H1 (cell line): ENCODE data around the gene BAHD1. TPM values are rescaled to one million over a fixed set of nuclear protein-coding genes. Genes with fewer than 3 reads are reported as not detected.
A peak's percentile ranks its signal among the peaks of the same experiment; 100 is the strongest.

Experiments
- CTCF ChIA-PET: fragments of 300-600 bp; sonication (Branson Sonifier 250); formaldehyde crosslinking; loops from one replicate; lab custom pipeline; 2021; ENCODE audit not compliant: partially characterized antibody; lab: Charles Lee
- POLR2A ChIA-PET: fragments of 300-600 bp; sonication (Branson Sonifier 250); formaldehyde crosslinking; loops from one replicate; lab custom pipeline; 2021; ENCODE audit warnings: inconsistent platforms; ENCODE audit not compliant: partially characterized antibody; lab: Charles Lee
- DNase-seq, 2 experiments: peaks; one replicate each; pipeline versions ENCODE4 v3.0.0 to v3.0.0-alpha.2; 2010 to 2022; ENCODE audit warnings: low spot score in 2 of 2, low read depth in 1 of 2, mixed read lengths in 1 of 2
- FAIRE-seq: peaks from 2 replicates; lab custom pipeline; 2011; peaks lifted over from hg19 to GRCh38; lab: Jason Lieb, UNC
- H2AFZ ChIP-seq: 2 replicates; pipeline ENCODE4 v1.8.1; 2012; ENCODE audit warnings: low read length, inconsistent platforms
- H2AK5ac ChIP-seq: 2 replicates; pipeline ENCODE4 v1.6.1; 2013; ENCODE audit warnings: low read depth, low read length
- H2BK120ac ChIP-seq: replicated peaks from 2 replicates; pipeline ENCODE3; 2013; ENCODE audit warnings: low read depth, low read length, inconsistent platforms
- H2BK12ac ChIP-seq: 2 replicates; pipeline ENCODE4 v1.6.1; 2013; ENCODE audit warnings: low read depth, low read length
- H2BK15ac ChIP-seq: 2 replicates; pipeline ENCODE4 v1.6.1; 2013; ENCODE audit warnings: low read length
- H2BK20ac ChIP-seq: 2 replicates; pipeline ENCODE4 v1.6.1; 2013; ENCODE audit warnings: low read length
- H2BK5ac ChIP-seq: 2 replicates; pipeline ENCODE4 v1.6.1; 2013; ENCODE audit warnings: low read depth, low read length
- H3K14ac ChIP-seq: 2 replicates; pipeline ENCODE4 v1.6.1; 2013; ENCODE audit warnings: inconsistent platforms; ENCODE audit not compliant: insufficient read length
- H3K18ac ChIP-seq: 2 replicates; pipeline ENCODE4 v1.6.1; 2013; ENCODE audit warnings: low read length; ENCODE audit errors: extremely low read depth
- H3K23ac ChIP-seq: 2 replicates; pipeline ENCODE4 v1.6.1; 2013; ENCODE audit warnings: inconsistent platforms; ENCODE audit not compliant: insufficient read length
- H3K23me2 ChIP-seq: 2 replicates; pipeline ENCODE4 v1.6.1; 2013; ENCODE audit warnings: low read depth, low read length
- H3K27ac ChIP-seq: 2 replicates; pipeline ENCODE4 v1.6.1; 2011; ENCODE audit warnings: low read depth, low read length, inconsistent platforms
- H3K27me3 ChIP-seq, 4 experiments: replicated peaks in 1 of 4; 1 replicate in 1 of 4; 2 replicates in 3 of 4; pipeline versions ENCODE4 v1.6.1 to v1.8.1; 2011 to 2013; ENCODE audit warnings: low read length in 3 of 4, mild to moderate bottlenecking in 3 of 4, inconsistent platforms in 2 of 4, mixed read lengths in 2 of 4, moderate library complexity in 1 of 4; ENCODE audit not compliant: control insufficient read depth in 3 of 4, insufficient read depth in 3 of 4; ENCODE audit errors: extremely low read depth in 1 of 4
- H3K36me3 ChIP-seq, 4 experiments: 2 replicates each; pipeline versions ENCODE4 v1.6.1 to v1.8.1; 2011 to 2013; ENCODE audit warnings: mild to moderate bottlenecking in 4 of 4, low read length in 3 of 4, moderate library complexity in 2 of 4, control low read depth in 1 of 4, inconsistent platforms in 1 of 4; ENCODE audit not compliant: insufficient read depth in 4 of 4, control insufficient read depth in 2 of 4
- H3K4ac ChIP-seq: replicated peaks from 2 replicates; pipeline ENCODE3; 2013; ENCODE audit warnings: low read length, low read depth, mixed read lengths, inconsistent platforms; ENCODE audit not compliant: insufficient read length
- H3K4me1 ChIP-seq, 4 experiments: replicated peaks in 1 of 4; 1 replicate in 1 of 4; 2 replicates in 3 of 4; pipeline versions ENCODE4 v1.6.1 to v1.8.1; 2011 to 2013; ENCODE audit warnings: low read length in 3 of 4, inconsistent platforms in 2 of 4, mixed read lengths in 1 of 4; ENCODE audit not compliant: insufficient read depth in 4 of 4, control insufficient read depth in 3 of 4
- H3K4me2 ChIP-seq, 2 experiments: 2 replicates each; pipeline versions ENCODE4 v1.6.1 to v1.8.1; 2011 to 2013; ENCODE audit warnings: low read depth in 2 of 2, low read length in 2 of 2, control low read depth in 1 of 2, inconsistent platforms in 1 of 2, mild to moderate bottlenecking in 1 of 2; ENCODE audit not compliant: insufficient read depth in 1 of 2
- H3K4me3 ChIP-seq, 4 experiments: fragments of 200-600, 300-600 bp in 1 of 4; sonication (generic), shearing (Covaris generic), sonication (Bioruptor Twin) in 1 of 4; 2 replicates each; pipeline versions ENCODE4 v1.5.1 to v1.8.1; 2011 to 2016; ENCODE audit warnings: low read length in 4 of 4, low read depth in 3 of 4, control low read depth in 2 of 4, inconsistent platforms in 2 of 4, mild to moderate bottlenecking in 2 of 4, mixed read lengths in 1 of 4, moderate library complexity in 1 of 4; ENCODE audit not compliant: insufficient read depth in 2 of 4; ENCODE audit errors: extremely low read depth in 1 of 4
- H3K56ac ChIP-seq: replicated peaks from 2 replicates; pipeline ENCODE3; 2013; ENCODE audit warnings: low read depth, mild to moderate bottlenecking, mixed read lengths, low read length, inconsistent platforms; ENCODE audit not compliant: insufficient read length
- H3K79me1 ChIP-seq: 2 replicates; pipeline ENCODE4 v1.6.1; 2013; ENCODE audit warnings: low read depth, low read length, control low read depth
- H3K79me2 ChIP-seq, 2 experiments: 2 replicates each; pipeline versions ENCODE4 v1.6.1 to v1.8.1; 2012 to 2013; ENCODE audit warnings: low read length in 2 of 2, mild to moderate bottlenecking in 2 of 2, inconsistent platforms in 1 of 2; ENCODE audit not compliant: insufficient read depth in 2 of 2, control insufficient read depth in 1 of 2
- H3K9ac ChIP-seq, 4 experiments: replicated peaks in 1 of 4; 1 replicate in 1 of 4; 2 replicates in 3 of 4; pipeline versions ENCODE4 v1.6.1 to v1.8.1; 2011 to 2013; ENCODE audit warnings: low read depth in 3 of 4, low read length in 3 of 4, control low read depth in 2 of 4, mild to moderate bottlenecking in 2 of 4, moderate library complexity in 2 of 4, inconsistent platforms in 1 of 4; ENCODE audit errors: extremely low read depth in 1 of 4
- H3K9me3 ChIP-seq, 2 experiments: 2 replicates each; pipeline versions ENCODE4 v1.6.1 to v1.8.1; 2012 to 2013; ENCODE audit warnings: mild to moderate bottlenecking in 2 of 2, moderate library complexity in 2 of 2, control low read depth in 1 of 2, inconsistent platforms in 1 of 2, low read depth in 1 of 2, low read length in 1 of 2, mixed read lengths in 1 of 2; ENCODE audit not compliant: insufficient read depth in 2 of 2
- H4K20me1 ChIP-seq, 2 experiments: replicated peaks in 1 of 2; 2 replicates each; pipeline versions ENCODE3 to v1.8.1; 2011 to 2013; ENCODE audit warnings: inconsistent platforms in 2 of 2, low read length in 2 of 2, mild to moderate bottlenecking in 1 of 2; ENCODE audit not compliant: insufficient read depth in 2 of 2, control insufficient read depth in 1 of 2
- H4K5ac ChIP-seq: 2 replicates; pipeline ENCODE4 v1.6.1; 2013; ENCODE audit warnings: low read length, low read depth, mixed read lengths, inconsistent platforms; ENCODE audit not compliant: insufficient read length
- H4K8ac ChIP-seq: 2 replicates; pipeline ENCODE4 v1.8.0; 2013; ENCODE audit warnings: mild to moderate bottlenecking, moderate library complexity, low read length, inconsistent platforms; ENCODE audit not compliant: insufficient read depth; ENCODE audit errors: extremely low read depth
- H4K91ac ChIP-seq: replicated peaks from 2 replicates; pipeline ENCODE3; 2013; ENCODE audit warnings: low read length, mixed read lengths, inconsistent platforms; ENCODE audit not compliant: insufficient read length
- ATF3 ChIP-seq: IDR thresholded peaks from 2 replicates; pipeline ENCODE4 v1.6.1; 2011; ENCODE audit warnings: low read depth, mild to moderate bottlenecking, low read length; ENCODE audit not compliant: insufficient read depth
- BACH1 ChIP-seq: IDR thresholded peaks from 2 replicates; pipeline ENCODE4 v1.6.1; 2012; ENCODE audit warnings: low read length, improper control_type of control experiment
- FOSL1 ChIP-seq: IDR thresholded peaks from 2 replicates; pipeline ENCODE4 v1.6.1; 2011; ENCODE audit warnings: mild to moderate bottlenecking, low read depth, low read length, moderate library complexity; ENCODE audit not compliant: insufficient read depth
- KDM4A ChIP-seq: IDR thresholded peaks from one replicate; pipeline ENCODE4 v1.7.1; 2012; ENCODE audit warnings: low read depth, mild to moderate bottlenecking, moderate library complexity, low read length, inconsistent platforms; ENCODE audit not compliant: severe bottlenecking
- RBBP5 ChIP-seq: IDR thresholded peaks from 2 replicates; pipeline ENCODE4 v1.7.1; 2012; ENCODE audit warnings: low read depth, mild to moderate bottlenecking, inconsistent platforms, low read length, moderate library complexity, borderline replicate concordance
- RNF2 ChIP-seq: fragments of 200-900, 300-1000 bp; sonication (generic); IDR thresholded peaks from 2 replicates; pipeline ENCODE4 v1.7.1; 2016; ENCODE audit warnings: borderline replicate concordance, low read depth, mild to moderate bottlenecking, antibody characterized with exemption, low read length; ENCODE audit not compliant: poor library complexity, severe bottlenecking; ENCODE audit errors: missing control alignments
- SIRT6 ChIP-seq: IDR thresholded peaks from one replicate; pipeline ENCODE4 v1.7.1; 2012; ENCODE audit warnings: low read length, inconsistent platforms
- WGBS, 2 experiments: shearing (Covaris generic) in 1 of 2; methylation state at CpG; one replicate each; pipeline versions ENCODE4 v1.1.6 to v1.1.7; 2013 to 2015; ENCODE audit warnings: low lambda C conversion rate in 2 of 2, mixed read lengths in 2 of 2, inconsistent platforms in 1 of 2, low coverage in 1 of 2, missing lambda C conversion rate in 1 of 2; ENCODE audit not compliant: insufficient replicate concordance in 2 of 2, insufficient coverage in 1 of 2, insufficient read length in 1 of 2; ENCODE audit errors: extremely low coverage in 1 of 2, missing lambda C conversion rate in 1 of 2; 5-methylcytosine and 5-hydroxymethylcytosine counted together
- polyA plus RNA-seq, 7 experiments: library from polyadenylated mRNA; depleted of rRNA in 3 of 7; stranded (reverse) in 5 of 7; unstranded in 2 of 7; fragments of >200 nt in 5 of 7; fragments of 200-250 nt in 2 of 7; gene quantifications; 1 replicate in 5 of 7; 2 replicates in 1 of 7; 4 replicates in 1 of 7; pipeline versions ENCODE4 v1.2.1 to v1.2.3, GENCODE V29; 2011 to 2013; ENCODE audit warnings: missing spikeins in 2 of 7, mixed read lengths in 2 of 7
- total RNA-seq: library from RNA; stranded (reverse); fragmentation: NEBNext Ultra II Directional; extraction: Animal tissue kit (Norgen Biotek cat#: 25700); gene quantifications from 2 replicates; pipeline ENCODE4 v1.2.1, GENCODE V29; 2021

BAHD1 gene
- total and polyA plus RNA-seq, 2 of the 8 experiments (the other 6 are each of a cell fraction or from before 2014, with no cell fraction given), result 15.0 to 38.9 TPM

DNA sequence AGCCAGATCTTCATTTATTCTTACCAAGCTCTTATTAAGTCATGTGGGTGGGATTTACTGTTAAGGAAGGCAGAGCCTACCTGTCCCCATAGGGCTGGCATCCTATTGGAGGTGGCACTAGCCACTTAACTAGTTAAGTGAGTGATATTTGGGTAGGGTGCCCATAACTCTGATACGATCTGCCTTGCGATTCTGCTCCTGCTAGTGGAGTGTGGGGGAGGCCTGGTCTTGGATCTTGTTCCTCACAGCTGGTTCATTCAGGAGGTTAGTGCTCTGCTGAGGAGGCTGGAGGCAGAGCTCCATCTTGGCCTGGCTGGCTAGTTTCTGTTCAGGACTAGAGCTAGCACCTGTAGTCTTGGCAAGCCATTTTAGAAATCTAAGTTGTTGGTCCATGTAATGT lies 9.3 kb downstream of the BAHD1 start:
- no peak overlapping the region for H3K56ac ChIP-seq
- no peak overlapping the region for H3K18ac ChIP-seq
- no peaks in the 10 kb centered on the region for H3K9me3 ChIP-seq
- FAIRE-seq (no peak), DNase-seq (no peak)
- no peak overlapping the region for H4K91ac ChIP-seq
- peaks cover 21 to 99% of the 10 kb centered on the region in 2 experiments for H3K79me2 ChIP-seq
- no peak overlapping the region for H2BK12ac ChIP-seq
- H2BK15ac ChIP-seq, result no peak overlapping the region
- no peak overlapping the region for H2BK5ac ChIP-seq
- H3K79me1 ChIP-seq, result peaks cover 22% of the 10 kb centered on the region
- H3K36me3 ChIP-seq, result peaks cover 0 to 3% (median 0%) of the 10 kb centered on the region in 4 experiments; a peak in 1 of 8 replicates
- H4K5ac ChIP-seq, result no peak overlapping the region
- TF ChIP-seq BACH1 (no peak), ATF3 (no peak), RBBP5 (no peak), FOSL1 (no peak), SIRT6 (no peak), RNF2 (no peak), KDM4A (no peak)
- no peak overlapping the region for H2BK120ac ChIP-seq
- 0 out of 2 replicates have a peak overlapping the region, but pooled peaks have one; percentile 46 for H2AK5ac ChIP-seq
- peak overlapping the region in 1 of 2 experiments; percentile 20; a peak in 1 of 4 replicates for H3K4me2 ChIP-seq
- peaks cover 8 to 42% (median 25%) of the 10 kb centered on the region in 4 experiments for H3K4me1 ChIP-seq
- H4K8ac ChIP-seq, result no peak overlapping the region
- no peak overlapping the region for H3K23ac ChIP-seq
- no peak overlapping the region for H3K4ac ChIP-seq
- no peak overlapping the region for H3K14ac ChIP-seq
- peaks cover 46 to 51% of the 10 kb centered on the region in 2 experiments for H4K20me1 ChIP-seq
- no peaks in the 10 kb centered on the region for H3K23me2 ChIP-seq
- no peak overlapping the region for H3K4me3 ChIP-seq
- no peak overlapping the region for H3K27ac ChIP-seq
- no peaks in the 10 kb centered on the region for H3K27me3 ChIP-seq
- CTCF ChIA-PET, result interaction anchor here (1.0 to 5.0 kb wide), 7 partner anchors 15 to 142 kb away, joined by 3 to 26 read pairs (median 5); partner anchors contain the start of gene IVD
- H2AFZ ChIP-seq, result no peak overlapping the region
- H3K9ac ChIP-seq, result no peak overlapping the region
- POLR2A ChIA-PET, result interaction anchor here (0.9 to 6.2 kb wide), 7 partner anchors 10 to 320 kb away, joined by 3 to 36 read pairs (median 5); partner anchors contain the start of genes BAHD1, C15orf62 and CHST14
- no peak overlapping the region for H2BK20ac ChIP-seq
- WGBS, 2 experiments, result 98% methylated on average over 2 of the region's 2 CpGs; no CpG with 5 or more reads in 1 of the 2 experiments
